ENCODE results near the gene URI1. TPM values are rescaled to one million over a fixed set of nuclear protein-coding genes. Genes with fewer than 3 reads are reported as not detected.
"Not testable (repeated sequence)": the region's sequence is repeated elsewhere in the genome, so short reads cannot be mapped to it uniquely, and the experiment has no call there.

The URI1 gene
- total and polyA plus RNA-seq, 5 donors from 2014 or later: 11.9 to 60.8 (median 22.6) TPM

GRCh38 chr19:29943615-29944014 is 1.6 kb downstream of the URI1 start:
- H3K4me1 Mint-ChIP-seq: peaks cover 27 to 70% (median 55%) of the 10 kb centered on the region in 4 donors
- H3K4me1 ChIP-seq (ENCODE audit: control insufficient read depth, insufficient read depth, low read length, poor library complexity, severe bottlenecking): peaks cover 63% of the 10 kb centered on the region
- H3K27me3 Mint-ChIP-seq: peaks cover 7% of the 10 kb centered on the region

GRCh38 chr19:29944390-29945012 is 2.5 kb downstream of the URI1 start:
- peak overlapping the region; percentile 17 to 94 (median 81) for H3K4me3 Mint-ChIP-seq
- peak overlapping the region in 2 of 3 donors; percentile 66 to 90 for H3K27ac Mint-ChIP-seq
- H3K9me3 Mint-ChIP-seq: no peaks in the 10 kb centered on the region
- peaks cover 7% of the 10 kb centered on the region for H3K27me3 Mint-ChIP-seq
- H3K4me3 ChIP-seq (ENCODE audit: low read depth, low read length): peak overlapping the region; percentile 65
- H3K27me3 ChIP-seq (ENCODE audit: control insufficient read depth, insufficient read depth, low read length): no peaks in the 10 kb centered on the region
- peaks cover 14% of the 10 kb centered on the region for H3K36me3 Mint-ChIP-seq
- no peaks in the 10 kb centered on the region for H3K9me3 ChIP-seq (ENCODE audit: control insufficient read depth in 2 of 2, low read length in 2 of 2)
- H3K4me1 Mint-ChIP-seq: peaks cover 27 to 73% (median 55%) of the 10 kb centered on the region in 4 donors
- ATAC-seq (ENCODE audit: low read depth in 2 of 2) (no peak), DNase-seq (no peak)
- H3K36me3 ChIP-seq (ENCODE audit: control insufficient read depth, insufficient read depth, low read length): peaks cover 2% of the 10 kb centered on the region
- no peak overlapping the region for H3K27ac ChIP-seq (ENCODE audit: insufficient read depth, low read length, poor library complexity, severe bottlenecking)
- H3K4me1 ChIP-seq (ENCODE audit: control insufficient read depth, insufficient read depth, low read length, poor library complexity, severe bottlenecking): peaks cover 63% of the 10 kb centered on the region

More at GRCh38 chr19:29943615-29944014, 1.6 kb downstream of the URI1 start:
- H3K36me3 Mint-ChIP-seq: peaks cover 14% of the 10 kb centered on the region
- H3K4me3 Mint-ChIP-seq: peak overlapping the region; percentile 92 to 96 (median 94)
- Histone ChIP-seq H3K27ac (ENCODE audit: insufficient read depth, low read length, poor library complexity, severe bottlenecking) (peak overlapping the region; percentile 74), H3K9me3 (ENCODE audit: control insufficient read depth in 2 of 2, low read length in 2 of 2) (no peaks in the 10 kb centered on the region), H3K27me3 (ENCODE audit: control insufficient read depth, insufficient read depth, low read length) (no peaks in the 10 kb centered on the region), H3K36me3 (ENCODE audit: control insufficient read depth, insufficient read depth, low read length) (peaks cover 2% of the 10 kb centered on the region), H3K4me3 (ENCODE audit: low read depth, low read length) (peak overlapping the region; percentile 84)
- peak overlapping the region; percentile 38 to 90 (median 90) for H3K27ac Mint-ChIP-seq
- no peak for DNase-seq
- H3K9me3 Mint-ChIP-seq: no peaks in the 10 kb centered on the region
- ATAC-seq (ENCODE audit: low read depth in 2 of 2): no peak

GRCh38 chr19:29945017-29945416 is 3.0 kb downstream of the URI1 start:
- ATAC-seq (ENCODE audit: low read depth in 2 of 2): no peak
- peaks cover 29 to 78% (median 56%) of the 10 kb centered on the region in 4 donors for H3K4me1 Mint-ChIP-seq

DNA sequence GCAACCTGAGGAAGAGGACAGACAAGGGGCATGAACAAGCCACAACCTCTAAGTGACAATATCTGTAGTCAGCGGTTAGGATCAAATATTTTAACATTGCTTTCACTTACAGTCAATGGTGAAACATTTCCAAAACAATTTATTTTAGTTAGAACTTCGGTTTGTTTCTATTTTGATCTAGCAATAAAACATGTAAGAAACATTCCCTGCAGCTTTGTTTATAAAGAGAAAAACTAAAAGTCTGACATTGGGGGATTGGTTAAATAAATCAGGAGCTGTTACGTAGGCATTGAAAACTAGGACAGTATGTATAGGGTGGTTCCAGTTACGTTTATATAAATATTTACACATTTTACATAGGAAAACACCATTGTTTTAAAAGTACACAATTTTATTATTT is 3.4 kb downstream of the URI1 start:
- H3K36me3 ChIP-seq (ENCODE audit: control insufficient read depth, insufficient read depth, low read length): peaks cover 4% of the 10 kb centered on the region
- no peaks in the 10 kb centered on the region for H3K9me3 ChIP-seq (ENCODE audit: control insufficient read depth in 2 of 2, low read length in 2 of 2)
- H3K27ac ChIP-seq (ENCODE audit: insufficient read depth, low read length, poor library complexity, severe bottlenecking): no peak overlapping the region
- peaks cover 33 to 81% (median 59%) of the 10 kb centered on the region in 4 donors for H3K4me1 Mint-ChIP-seq
- no peak for ATAC-seq (ENCODE audit: low read depth in 2 of 2)
- H3K27ac Mint-ChIP-seq: peak overlapping the region in 2 of 3 donors; percentile 48 to 90
- H3K9me3 Mint-ChIP-seq: no peaks in the 10 kb centered on the region
- H3K27me3 ChIP-seq (ENCODE audit: control insufficient read depth, insufficient read depth, low read length): no peaks in the 10 kb centered on the region
- H3K36me3 Mint-ChIP-seq: peaks cover 16% of the 10 kb centered on the region
- peaks cover 6% of the 10 kb centered on the region for H3K27me3 Mint-ChIP-seq
- peak in 1 of 3 donors; percentile 27 for DNase-seq
- peak overlapping the region; percentile 65 for H3K4me3 ChIP-seq (ENCODE audit: low read depth, low read length)
- peak overlapping the region; percentile 77 to 94 (median 82) for H3K4me3 Mint-ChIP-seq
- H3K4me1 ChIP-seq (ENCODE audit: control insufficient read depth, insufficient read depth, low read length, poor library complexity, severe bottlenecking): peaks cover 63% of the 10 kb centered on the region

More at GRCh38 chr19:29945017-29945416, 3.0 kb downstream of the URI1 start:
- Mint-ChIP-seq H3K4me3 (peak overlapping the region; percentile 77 to 94 (median 82)), H3K9me3 (no peaks in the 10 kb centered on the region), H3K27ac (peak overlapping the region in 2 of 3 donors; percentile 48 to 90), H3K36me3 (peaks cover 14% of the 10 kb centered on the region), H3K27me3 (peaks cover 7% of the 10 kb centered on the region)
- H3K36me3 ChIP-seq (ENCODE audit: control insufficient read depth, insufficient read depth, low read length): peaks cover 2% of the 10 kb centered on the region
- H3K9me3 ChIP-seq (ENCODE audit: control insufficient read depth in 2 of 2, low read length in 2 of 2): no peaks in the 10 kb centered on the region
- H3K27ac ChIP-seq (ENCODE audit: insufficient read depth, low read length, poor library complexity, severe bottlenecking): no peak overlapping the region
- no peaks in the 10 kb centered on the region for H3K27me3 ChIP-seq (ENCODE audit: control insufficient read depth, insufficient read depth, low read length)
- H3K4me1 ChIP-seq (ENCODE audit: control insufficient read depth, insufficient read depth, low read length, poor library complexity, severe bottlenecking): peaks cover 63% of the 10 kb centered on the region
- no peak for DNase-seq
- peak overlapping the region; percentile 65 for H3K4me3 ChIP-seq (ENCODE audit: low read depth, low read length)

GRCh38 chr19:29946645-29947044 is 4.6 kb downstream of the URI1 start:
- Histone ChIP-seq H3K27ac (ENCODE audit: insufficient read depth, low read length, poor library complexity, severe bottlenecking) (no peak overlapping the region), H3K4me3 (ENCODE audit: low read depth, low read length) (peak overlapping the region; percentile 65), H3K36me3 (ENCODE audit: control insufficient read depth, insufficient read depth, low read length) (peaks cover 5% of the 10 kb centered on the region), H3K9me3 (ENCODE audit: control insufficient read depth in 2 of 2, low read length in 2 of 2) (no peaks in the 10 kb centered on the region), H3K27me3 (ENCODE audit: control insufficient read depth, insufficient read depth, low read length) (no peaks in the 10 kb centered on the region), H3K4me1 (ENCODE audit: control insufficient read depth, insufficient read depth, low read length, poor library complexity, severe bottlenecking) (peaks cover 57% of the 10 kb centered on the region)
- Mint-ChIP-seq H3K36me3 (peaks cover 20% of the 10 kb centered on the region), H3K9me3 (no peaks in the 10 kb centered on the region), H3K4me3 (peak overlapping the region in 3 of 4 donors; percentile 2 to 54 (median 23)), H3K27me3 (no peaks in the 10 kb centered on the region), H3K4me1 (peaks cover 40 to 82% (median 63%) of the 10 kb centered on the region in 4 donors), H3K27ac (peak overlapping the region; percentile 18 to 67 (median 46))
- DNase-seq (peak in 1 of 3 donors; percentile 34), ATAC-seq (ENCODE audit: low read depth in 2 of 2) (no peak)

DNA sequence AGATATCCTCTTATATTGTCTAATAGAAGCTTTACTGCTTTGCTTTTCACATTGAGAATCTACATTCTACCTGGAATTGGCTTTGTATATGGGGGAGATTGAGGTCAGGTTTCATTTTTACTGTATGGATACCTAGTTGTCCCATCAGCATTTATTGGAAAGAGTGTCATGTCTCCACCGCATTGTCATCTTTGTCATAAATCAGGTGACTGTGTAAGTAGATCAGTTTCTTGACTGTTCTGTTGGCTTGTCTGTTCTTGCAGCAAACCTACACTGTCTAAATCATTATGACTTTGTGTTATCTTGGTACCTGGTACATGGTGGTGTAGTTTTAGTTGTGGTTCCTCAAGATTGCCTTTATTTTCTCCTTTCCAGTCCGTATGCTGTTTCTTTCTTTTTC is 5.8 kb downstream of the URI1 start:
- no peak for DNase-seq
- Histone ChIP-seq H3K9me3 (ENCODE audit: control insufficient read depth in 2 of 2, low read length in 2 of 2) (no peaks in the 10 kb centered on the region), H3K36me3 (ENCODE audit: control insufficient read depth, insufficient read depth, low read length) (peaks cover 5% of the 10 kb centered on the region), H3K27me3 (ENCODE audit: control insufficient read depth, insufficient read depth, low read length) (no peaks in the 10 kb centered on the region), H3K4me1 (ENCODE audit: control insufficient read depth, insufficient read depth, low read length, poor library complexity, severe bottlenecking) (peaks cover 52% of the 10 kb centered on the region), H3K27ac (ENCODE audit: insufficient read depth, low read length, poor library complexity, severe bottlenecking) (no peak overlapping the region), H3K4me3 (ENCODE audit: low read depth, low read length) (peak overlapping the region; percentile 65)
- Mint-ChIP-seq H3K36me3 (peaks cover 20% of the 10 kb centered on the region), H3K4me1 (peaks cover 38 to 88% (median 72%) of the 10 kb centered on the region in 4 donors), H3K4me3 (peak overlapping the region; percentile 4 to 59 (median 24)), H3K27ac (peak overlapping the region in 2 of 3 donors; percentile 1 to 56), H3K9me3 (no peaks in the 10 kb centered on the region), H3K27me3 (no peaks in the 10 kb centered on the region)
- no peak for ATAC-seq (ENCODE audit: low read depth in 2 of 2)

DNA sequence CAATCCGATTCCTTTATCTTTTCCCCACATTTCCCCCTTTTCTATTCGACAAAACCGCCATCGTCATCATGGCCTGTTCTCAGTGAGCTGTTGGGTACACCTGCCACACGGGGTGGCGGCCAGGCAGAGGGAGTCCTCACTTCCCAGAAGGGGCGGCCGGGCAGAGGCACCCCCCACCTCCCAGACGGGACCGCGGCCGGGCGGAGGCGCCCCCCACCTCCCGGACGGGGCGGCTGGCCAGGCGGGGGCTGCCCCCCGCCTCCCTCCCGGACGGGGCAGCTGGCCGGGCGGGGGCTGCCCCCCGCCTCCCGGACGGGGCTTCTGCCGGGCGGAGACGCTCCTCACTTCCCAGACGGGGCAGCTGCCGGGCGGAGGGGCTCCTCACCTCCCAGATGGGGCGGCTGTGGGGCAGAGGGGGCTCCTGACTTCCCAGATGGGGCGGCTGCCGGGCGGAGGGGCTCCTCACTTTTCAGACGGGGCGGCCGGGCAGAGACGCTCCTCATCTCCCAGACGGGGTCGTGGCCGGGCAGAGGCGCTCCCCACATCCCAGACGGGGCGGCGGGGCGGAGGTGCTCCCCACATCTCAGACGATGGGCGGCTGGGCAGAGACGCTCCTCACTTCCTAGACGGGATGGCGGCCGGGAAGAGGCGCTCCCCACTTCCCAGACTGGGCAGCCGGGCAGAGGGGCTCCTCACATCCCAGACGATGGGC is 6.9 kb downstream of the URI1 start:
- Mint-ChIP-seq H3K4me1 (peaks cover 34 to 86% (median 71%) of the 10 kb centered on the region in 4 donors), H3K36me3 (peaks cover 23% of the 10 kb centered on the region)
- not testable (repeated sequence) for H3K27ac ChIP-seq (ENCODE audit: insufficient read depth, low read length, poor library complexity, severe bottlenecking); H3K4me3 ChIP-seq (ENCODE audit: low read depth, low read length); H3K27ac Mint-ChIP-seq; H3K9me3 ChIP-seq (ENCODE audit: control insufficient read depth in 2 of 2, low read length in 2 of 2); H3K36me3 ChIP-seq (ENCODE audit: control insufficient read depth, insufficient read depth, low read length); ATAC-seq (ENCODE audit: low read depth in 2 of 2); DNase-seq; H3K9me3 Mint-ChIP-seq; H3K27me3 ChIP-seq (ENCODE audit: control insufficient read depth, insufficient read depth, low read length); H3K27me3 Mint-ChIP-seq; H3K4me3 Mint-ChIP-seq
- peaks cover 42% of the 10 kb centered on the region for H3K4me1 ChIP-seq (ENCODE audit: control insufficient read depth, insufficient read depth, low read length, poor library complexity, severe bottlenecking)
